ENCODE measurements around the gene OR2A7.
"Not testable (repeated sequence)": the region's sequence is repeated elsewhere in the genome, so short reads cannot be mapped to it uniquely, and the experiment has no call there.

DNA sequence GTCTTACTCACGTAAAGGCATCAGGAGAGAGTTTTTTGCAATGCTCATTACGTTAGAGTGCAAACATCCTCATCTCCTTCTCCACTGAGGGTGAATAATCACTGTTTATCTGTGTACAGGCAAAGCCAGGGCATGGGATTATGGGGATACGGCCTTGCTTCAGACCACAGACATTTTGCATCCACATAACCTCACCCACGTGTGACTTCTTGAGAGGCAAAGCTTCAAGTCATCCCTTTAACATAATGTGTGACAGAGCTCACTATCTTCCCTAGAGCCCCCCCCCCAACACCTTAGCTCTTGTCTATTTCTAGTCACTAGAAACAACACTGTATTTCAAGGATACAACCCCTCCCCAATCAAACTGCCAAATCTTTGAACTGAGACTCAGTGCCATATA, 27.0 kb upstream of the OR2A7 start:
- not testable (repeated sequence) for TF ChIP-seq POLR2A (IDR thresholded peaks at IDR 0.05; ENCODE audit: low read depth, low read length); RB1 (IDR thresholded peaks at IDR 0.05; ENCODE audit: borderline replicate concordance); SUZ12 (IDR thresholded peaks at IDR 0.05; ENCODE audit: unreplicated experiment); RAD21 (IDR thresholded peaks at IDR 0.05; ENCODE audit: insufficient read depth, low read depth, low read length); TCF7 (IDR thresholded peaks at IDR 0.05; ENCODE audit: borderline replicate concordance)
- TF ChIP-seq, protein P1, sequence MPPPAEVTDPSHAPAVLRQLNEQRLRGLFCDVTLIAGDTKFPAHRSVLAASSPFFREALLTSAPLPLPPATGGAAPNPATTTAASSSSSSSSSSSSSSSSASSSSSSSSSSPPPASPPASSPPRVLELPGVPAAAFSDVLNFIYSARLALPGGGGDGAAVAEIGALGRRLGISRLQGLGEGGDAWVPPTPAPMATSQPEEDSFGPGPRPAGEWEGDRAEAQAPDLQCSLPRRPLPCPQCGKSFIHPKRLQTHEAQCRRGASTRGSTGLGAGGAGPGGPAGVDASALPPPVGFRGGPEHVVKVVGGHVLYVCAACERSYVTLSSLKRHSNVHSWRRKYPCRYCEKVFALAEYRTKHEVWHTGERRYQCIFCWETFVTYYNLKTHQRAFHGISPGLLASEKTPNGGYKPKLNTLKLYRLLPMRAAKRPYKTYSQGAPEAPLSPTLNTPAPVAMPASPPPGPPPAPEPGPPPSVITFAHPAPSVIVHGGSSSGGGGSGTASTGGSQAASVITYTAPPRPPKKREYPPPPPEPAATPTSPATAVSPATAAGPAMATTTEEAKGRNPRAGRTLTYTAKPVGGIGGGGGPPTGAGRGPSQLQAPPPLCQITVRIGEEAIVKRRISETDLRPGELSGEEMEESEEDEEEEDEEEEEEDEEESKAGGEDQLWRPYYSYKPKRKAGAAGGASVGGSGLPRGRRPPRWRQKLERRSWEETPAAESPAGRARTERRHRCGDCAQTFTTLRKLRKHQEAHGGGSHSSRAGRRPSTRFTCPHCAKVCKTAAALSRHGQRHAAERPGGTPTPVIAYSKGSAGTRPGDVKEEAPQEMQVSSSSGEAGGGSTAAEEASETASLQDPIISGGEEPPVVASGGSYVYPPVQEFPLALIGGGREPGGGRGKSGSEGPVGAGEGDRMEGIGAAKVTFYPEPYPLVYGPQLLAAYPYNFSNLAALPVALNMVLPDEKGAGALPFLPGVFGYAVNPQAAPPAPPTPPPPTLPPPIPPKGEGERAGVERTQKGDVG (CRISPR knock-in tag; IDR thresholded peaks at IDR 0.05): not testable (repeated sequence)
- TF ChIP-seq, protein P2, sequence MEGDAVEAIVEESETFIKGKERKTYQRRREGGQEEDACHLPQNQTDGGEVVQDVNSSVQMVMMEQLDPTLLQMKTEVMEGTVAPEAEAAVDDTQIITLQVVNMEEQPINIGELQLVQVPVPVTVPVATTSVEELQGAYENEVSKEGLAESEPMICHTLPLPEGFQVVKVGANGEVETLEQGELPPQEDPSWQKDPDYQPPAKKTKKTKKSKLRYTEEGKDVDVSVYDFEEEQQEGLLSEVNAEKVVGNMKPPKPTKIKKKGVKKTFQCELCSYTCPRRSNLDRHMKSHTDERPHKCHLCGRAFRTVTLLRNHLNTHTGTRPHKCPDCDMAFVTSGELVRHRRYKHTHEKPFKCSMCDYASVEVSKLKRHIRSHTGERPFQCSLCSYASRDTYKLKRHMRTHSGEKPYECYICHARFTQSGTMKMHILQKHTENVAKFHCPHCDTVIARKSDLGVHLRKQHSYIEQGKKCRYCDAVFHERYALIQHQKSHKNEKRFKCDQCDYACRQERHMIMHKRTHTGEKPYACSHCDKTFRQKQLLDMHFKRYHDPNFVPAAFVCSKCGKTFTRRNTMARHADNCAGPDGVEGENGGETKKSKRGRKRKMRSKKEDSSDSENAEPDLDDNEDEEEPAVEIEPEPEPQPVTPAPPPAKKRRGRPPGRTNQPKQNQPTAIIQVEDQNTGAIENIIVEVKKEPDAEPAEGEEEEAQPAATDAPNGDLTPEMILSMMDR (IDR thresholded peaks at IDR 0.05 in 2 of 3, conservative IDR thresholded peaks at IDR 0.05 in 1 of 3; ENCODE audit: control insufficient read depth in 2 of 3, extremely low read depth in 1 of 3, insufficient read depth in 1 of 3, low read depth in 3 of 3, low read length in 3 of 3): not testable (repeated sequence)
